Activated CD8-positive, alpha-beta memory T cell treated with anti-CD3 and anti-CD28 coated beads for 1 hour (primary cell): ENCODE results near the gene FUT8.
"Not testable (repeated sequence)": the region's sequence is repeated elsewhere in the genome, so short reads cannot be mapped to it uniquely, and the experiment has no call there.

Experiments
- DNase-seq, 2 donors: peaks; one replicate each; pipeline ENCODE4 v3.0.0-alpha.2; 2020; ENCODE audit warnings: low read depth in 1 of 2; ENCODE audit errors: extremely low read depth in 1 of 2

Gene FUT8

DNA sequence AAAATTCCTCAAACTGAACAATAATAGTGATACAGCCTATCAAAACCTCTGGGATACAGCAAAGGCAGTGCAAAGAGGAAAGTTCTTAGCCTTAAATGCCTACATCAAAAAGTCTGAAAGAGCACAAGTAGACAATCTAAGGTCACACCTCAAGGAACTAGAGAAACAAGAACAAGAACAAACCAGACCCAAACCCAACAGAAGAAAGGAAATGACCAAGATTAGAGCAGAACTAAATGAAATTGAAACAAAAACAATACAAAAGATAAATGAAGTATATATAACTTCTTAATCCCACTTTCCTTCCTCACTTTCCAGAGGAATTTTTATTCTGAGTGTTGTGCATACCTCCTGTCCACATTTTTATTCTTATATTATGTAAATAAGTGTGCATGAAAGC is 192.0 kb downstream of the FUT8 start:
- no peak for DNase-seq

DNA sequence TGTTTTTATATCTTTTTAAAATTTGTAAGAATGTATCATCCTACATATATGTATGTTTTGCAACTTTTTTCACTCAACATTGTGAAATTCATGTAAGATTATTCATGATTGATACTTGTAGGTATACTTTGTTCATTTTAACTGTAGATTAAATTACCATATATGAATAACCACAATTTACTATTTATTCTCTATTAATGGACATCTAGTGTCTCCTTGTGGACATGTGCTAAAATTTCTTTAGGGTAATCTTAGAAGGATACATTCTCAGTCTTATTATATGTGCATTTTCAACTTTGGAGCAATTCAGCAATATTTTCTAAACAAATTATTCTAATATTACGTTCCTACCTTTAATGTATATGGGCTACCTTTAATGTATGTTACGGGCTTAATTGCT is 192.4 kb downstream of the FUT8 start:
- no peak for DNase-seq

DNA sequence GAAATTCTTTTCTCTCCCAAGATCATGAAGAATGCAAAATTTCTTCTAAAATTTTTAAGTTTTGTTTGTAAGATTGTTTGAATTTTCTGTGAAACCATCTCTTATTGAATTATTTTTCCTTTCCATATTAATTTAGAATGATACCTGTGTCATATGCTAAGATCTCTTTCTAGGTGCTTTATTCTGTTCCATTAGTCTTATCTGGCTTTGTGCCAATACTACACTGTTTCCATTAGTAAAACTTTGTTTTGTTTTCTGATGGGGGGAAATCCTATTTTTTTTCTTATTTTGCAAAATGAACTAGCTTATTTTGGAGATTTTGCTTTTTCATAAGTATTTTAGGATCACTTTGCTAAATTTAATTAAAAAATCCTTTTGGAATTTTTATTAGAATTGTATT is 193.9 kb downstream of the FUT8 start:
- no peak for DNase-seq

DNA sequence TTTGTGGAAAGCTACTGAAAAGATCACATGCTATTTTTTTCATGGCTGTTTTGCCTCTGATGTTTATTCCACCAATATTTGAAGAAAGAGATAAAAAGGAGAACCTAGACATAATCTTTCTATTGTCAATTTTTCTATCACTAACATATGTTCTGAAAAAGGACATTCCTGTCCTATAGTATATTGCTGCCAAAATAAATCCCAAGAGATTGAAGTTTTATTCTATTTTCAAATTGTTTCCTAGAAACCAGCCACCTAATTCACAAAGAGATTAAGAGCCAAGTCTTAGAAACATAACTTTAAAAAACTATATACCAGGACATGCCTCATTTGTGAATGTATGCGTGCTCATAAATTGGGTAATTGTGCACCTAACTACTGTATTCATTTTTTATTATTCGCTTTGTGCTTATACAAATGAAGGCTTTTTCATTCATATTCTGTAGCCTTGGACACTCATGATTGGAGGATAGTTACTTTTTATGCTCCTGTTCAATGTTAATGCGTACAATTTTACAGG is 200.7 kb downstream of the FUT8 start:
- no peak for DNase-seq

DNA sequence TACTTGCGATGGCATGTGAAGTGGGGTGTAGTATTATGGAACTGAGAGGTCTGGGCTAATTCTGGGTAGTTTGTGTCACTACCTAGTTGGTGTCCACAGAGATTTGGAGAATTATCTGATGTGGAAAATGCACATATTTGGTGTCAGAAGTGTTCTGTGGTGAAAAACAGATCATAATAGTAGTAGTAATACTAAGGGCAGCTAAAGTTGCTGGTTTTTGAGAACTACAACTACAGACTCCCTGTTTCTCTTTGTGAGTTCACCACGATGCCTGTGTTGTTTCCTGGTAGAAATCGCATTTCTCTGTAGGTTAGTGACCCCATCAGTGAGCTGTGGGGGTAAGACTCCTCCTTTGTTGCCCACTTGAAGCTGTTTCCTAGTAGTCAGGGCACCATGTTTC is 206.5 kb downstream of the FUT8 start:
- no peak for DNase-seq

DNA sequence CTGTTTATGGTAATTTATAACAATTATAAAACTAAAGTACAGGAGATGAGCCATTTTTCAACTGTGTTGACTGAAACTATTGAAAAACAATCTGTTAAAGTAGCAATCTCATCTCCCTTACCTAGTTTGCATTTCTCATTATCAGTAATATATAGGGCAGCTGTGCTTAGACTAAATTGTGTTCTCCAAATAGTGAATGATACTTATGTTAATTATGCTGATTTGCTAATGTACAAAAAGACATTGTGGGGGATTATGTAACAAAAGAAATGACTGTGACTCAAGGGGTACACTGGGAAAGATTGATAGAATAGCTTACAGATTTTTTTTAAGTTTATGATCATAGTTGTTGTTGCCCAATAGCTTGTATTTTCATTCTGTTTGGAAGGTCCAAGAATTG is 207.7 kb downstream of the FUT8 start:
- no peak for DNase-seq

DNA sequence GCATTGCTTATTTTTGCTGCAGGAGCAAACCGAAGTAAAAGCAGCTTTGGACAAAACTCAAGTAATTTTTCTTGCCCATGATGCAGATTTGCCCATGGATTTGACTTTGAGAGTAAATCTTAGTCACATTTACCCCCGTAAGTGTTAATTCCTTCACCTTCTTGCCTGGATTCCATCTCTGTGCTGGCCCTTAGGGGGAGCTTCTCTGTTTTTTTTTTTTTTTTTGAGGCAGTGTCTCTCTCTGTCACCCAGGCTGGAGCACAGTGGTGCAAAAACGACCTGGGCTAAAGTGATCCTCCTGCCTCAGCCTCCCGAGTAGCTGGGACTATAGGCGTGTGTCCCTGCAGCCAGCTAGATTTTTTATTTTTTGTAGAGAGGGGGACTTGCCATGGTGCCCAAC is 210.2 kb downstream of the FUT8 start:
- no peak for DNase-seq

DNA sequence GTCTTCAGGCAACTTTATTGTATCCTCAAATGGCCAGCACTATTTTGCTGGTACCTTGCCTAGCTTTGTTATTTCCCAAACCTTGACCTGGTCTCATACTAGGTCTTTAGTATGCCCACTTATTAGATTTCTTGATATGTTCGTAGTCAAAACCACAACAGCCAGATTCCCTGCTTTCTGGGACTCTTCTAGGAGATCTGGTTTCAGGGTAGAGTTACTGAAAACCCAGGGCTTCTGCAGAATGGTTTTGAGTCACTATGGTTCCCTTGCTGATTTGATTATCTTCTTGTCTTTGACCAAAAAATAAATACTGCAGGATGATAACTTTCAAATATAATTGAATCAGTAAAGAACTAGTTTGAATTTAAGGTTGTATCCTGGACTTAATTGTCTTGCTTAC is 211.2 kb downstream of the FUT8 start:
- DNase-seq = no peak

DNA sequence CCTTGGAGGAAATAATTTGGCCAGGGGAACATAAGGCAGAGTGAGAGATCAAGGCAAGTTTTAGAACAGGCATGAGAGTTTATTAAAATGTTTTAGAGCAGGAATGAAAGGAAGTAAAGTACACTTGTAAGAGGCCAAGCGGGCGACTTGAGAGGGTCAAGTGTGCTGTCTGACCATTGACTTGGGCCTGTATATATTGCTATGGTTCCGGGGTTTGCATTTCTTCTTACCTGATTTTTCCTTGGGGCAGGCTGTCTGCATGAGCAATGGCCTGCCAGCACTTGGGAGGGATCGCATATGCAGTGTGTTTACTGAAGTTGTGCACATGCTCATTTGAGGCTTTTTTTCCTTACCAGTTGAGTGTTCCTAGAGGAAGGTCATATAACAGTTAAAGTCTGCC is 214.8 kb downstream of the FUT8 start:
- no peak for DNase-seq

DNA sequence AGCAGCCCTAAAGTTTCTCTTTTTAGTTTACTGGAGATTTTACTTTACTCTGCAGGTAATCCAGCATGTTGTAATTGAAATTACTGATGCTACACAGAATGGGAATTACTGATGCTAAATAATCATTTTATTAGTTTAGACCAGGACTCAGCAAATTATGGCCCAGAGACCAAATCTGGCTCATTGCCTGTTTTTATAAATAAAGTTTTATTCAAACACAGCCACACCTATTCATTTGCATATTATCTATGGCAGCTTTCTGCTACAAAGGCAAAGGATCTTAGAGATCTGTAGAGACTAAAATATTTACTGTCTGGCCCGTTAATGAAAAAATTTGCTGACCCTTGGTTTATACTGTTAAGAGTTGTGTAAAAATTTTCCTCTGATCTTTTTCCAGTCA is 216.1 kb downstream of the FUT8 start:
- no peak for DNase-seq

DNA sequence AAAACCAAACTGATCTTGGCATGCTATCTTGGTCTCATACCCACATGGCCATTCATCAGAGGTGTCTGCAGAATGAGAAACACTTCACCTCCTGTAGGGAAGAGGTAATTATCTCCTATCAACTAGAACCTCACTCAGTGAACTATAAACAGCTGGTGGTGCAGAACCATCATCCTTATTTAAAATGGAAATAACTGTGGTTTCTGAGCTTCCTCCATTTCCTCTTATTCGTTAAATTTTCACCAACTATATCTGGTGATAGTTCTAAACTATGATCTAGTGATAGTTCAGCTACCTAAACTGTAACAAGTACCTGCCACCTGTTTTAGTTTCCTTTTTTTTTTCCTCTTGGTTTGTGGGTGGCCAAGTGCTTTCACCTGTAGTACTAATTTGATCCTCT is 218.5 kb downstream of the FUT8 start:
- DNase-seq = no peak

DNA sequence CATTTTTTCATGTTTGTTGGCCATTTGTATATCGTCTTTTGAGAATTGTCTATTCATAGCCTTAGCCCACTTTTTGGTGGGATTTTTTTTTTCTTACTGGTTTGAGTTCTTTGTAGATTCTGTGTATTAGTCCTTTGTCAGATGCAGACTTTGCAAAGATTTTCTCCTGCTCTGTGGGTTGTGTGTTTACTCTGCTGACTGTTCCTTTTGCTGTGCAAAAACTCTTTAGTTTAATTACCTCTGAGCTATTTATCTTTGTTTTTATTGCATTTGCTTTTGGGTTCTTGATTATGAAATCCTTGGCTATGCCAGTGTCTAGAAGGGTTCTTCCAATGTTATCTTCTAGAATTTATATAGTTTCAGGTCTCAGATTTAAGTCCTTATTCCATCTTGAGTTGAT is 220.0 kb downstream of the FUT8 start:
- DNase-seq = no peak

DNA sequence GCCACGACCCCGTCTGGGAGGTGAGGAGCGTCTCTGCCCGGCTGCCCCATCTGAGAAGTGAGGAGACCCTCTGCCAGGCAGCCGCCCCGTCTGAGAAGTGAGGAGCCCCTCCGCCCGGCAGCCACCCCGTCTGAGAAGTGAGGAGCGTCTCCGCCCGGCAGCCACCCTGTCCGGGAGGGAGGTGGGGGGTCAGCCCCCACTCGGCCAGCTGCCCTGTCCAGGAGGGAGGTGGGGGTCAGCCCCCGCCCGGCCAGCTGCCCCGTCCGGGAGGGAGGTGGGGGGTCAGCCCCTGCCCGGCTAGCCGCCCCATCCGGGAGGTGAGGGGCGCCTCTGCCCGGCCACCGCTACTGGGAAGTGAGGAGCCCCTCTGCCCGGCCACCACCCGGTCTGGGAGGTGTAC is 221.1 kb downstream of the FUT8 start:
- not testable (repeated sequence) for DNase-seq

DNA sequence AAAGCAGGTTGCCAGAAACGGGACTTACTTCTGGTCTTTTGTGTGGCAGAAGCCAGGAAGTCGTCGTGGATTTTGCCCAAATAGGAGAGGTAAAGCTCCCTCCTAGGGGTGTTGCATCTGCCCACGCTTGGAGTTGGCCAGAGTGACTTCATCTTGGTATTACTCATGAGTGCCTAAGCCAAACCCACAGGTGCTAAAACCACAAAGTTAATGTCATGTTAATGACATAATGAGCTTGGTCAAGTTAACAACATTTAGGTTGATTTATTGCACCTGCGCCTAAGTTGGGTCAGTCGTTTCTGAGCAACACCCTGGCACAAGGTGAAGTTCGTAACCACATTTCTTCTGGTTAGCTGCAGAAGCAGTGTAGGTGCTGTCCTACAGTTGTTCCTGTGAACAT is 225.2 kb downstream of the FUT8 start:
- no peak for DNase-seq

DNA sequence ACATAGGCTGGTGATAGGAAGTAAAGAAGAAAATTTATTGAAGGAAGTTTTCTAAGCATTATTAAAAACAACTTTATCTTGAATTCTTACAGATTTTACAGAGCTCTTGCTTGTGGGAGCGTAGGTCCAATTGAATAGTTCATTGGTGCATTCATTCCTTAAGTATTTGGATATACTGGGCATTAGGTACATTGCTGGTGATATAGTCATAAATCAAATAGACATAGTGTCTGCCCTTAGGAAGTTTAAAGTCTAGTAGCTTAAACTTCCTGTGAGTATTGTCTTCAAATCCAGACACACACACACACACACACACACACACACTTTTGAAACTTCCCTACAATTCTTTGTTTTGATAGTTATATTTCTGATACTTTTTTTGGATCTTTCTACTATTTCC is 226.7 kb downstream of the FUT8 start:
- no peak for DNase-seq

DNA sequence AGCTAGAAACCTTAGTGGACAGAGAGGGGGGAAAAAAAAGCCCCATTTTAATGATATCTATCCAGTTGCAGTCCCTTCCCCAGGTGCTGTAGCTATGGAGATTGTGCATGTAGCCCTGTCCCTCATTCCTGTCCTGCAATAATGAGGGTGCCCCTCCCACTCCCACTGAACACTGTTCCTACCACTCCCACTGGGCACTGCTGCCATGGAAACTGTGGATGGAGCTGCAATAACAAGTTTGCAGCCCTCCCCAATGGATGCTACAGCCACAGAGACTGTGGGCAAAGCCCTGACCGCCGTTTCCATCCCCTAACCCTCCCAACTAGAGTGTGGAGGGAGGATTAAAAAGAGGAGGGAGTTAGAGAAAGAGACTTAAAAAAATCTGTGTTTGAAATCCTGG is 238.3 kb downstream of the FUT8 start:
- DNase-seq = no peak

DNA sequence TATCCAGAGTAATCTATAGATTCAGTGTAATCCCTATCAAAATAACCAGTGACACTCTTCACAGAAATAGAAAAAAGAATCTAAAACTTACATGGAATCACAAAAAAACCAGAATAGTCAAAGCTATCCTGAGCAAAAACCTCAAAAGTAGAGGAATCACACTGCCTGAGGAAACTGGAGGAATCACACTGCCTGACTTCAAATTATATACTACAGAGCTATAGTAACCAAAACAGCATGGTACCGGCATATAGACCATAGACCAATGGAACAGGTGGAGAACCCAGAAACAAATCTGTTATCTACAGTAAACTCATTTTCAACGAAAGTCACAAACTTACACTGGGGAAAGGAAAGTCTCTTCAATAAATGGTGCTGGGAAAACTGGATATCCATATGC is 244.0 kb downstream of the FUT8 start:
- no peak for DNase-seq

DNA sequence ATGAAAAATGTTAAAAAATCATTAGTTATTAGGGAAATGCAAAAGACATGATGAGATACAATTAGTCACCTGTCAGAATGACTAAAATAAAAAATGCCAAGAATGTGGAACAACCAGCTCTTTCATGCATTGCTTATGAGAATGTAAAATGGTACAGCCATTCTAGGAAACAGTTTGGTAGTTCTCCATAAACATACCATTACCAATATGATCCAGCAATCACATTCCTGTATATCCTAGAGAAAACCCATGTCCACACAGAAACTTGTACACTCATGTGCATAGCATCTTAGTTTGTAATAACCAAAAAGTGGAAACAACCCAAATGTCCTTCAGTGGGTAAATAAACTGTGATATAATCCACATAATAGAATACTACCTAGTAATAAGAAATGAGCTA is 245.7 kb downstream of the FUT8 start:
- DNase-seq = no peak

DNA sequence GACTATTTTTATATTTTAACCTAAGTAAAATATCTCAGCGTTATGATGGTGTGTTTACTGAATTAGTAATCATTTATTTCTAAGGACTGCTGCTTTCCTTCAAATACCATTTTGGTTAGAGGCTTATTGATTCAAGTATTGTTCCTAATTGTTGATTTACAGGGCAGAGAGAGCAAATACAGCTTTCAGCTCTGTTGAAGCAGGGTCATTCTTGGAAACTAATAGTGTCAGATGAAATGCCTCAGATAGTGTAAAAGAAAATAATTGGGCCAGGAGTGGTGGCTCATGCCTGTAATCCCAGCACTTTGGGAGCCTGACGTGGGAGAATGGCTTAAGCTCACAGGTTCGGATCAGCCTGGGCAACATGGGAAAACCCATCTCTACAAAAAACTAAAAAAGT is 249.3 kb downstream of the FUT8 start:
- DNase-seq = no peak

DNA sequence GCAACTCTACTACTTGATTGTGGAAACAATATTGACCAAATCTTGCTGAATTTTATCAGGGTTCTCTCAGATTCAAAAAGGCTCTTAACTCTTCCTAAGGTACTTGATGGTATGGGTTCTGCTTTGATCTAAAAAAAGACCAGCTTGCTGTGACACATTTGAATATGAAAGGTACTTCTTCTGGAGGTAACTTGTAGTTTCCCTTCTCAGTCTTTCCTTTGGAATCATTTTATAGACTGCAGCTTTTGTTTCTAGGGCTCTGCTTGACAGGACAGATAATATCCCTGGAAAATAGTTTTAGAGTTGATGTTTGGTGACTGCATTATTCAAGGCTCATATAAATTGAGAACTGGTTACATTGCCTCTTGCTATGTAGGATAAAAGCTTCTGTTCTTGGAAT is 251.9 kb downstream of the FUT8 start:
- no peak for DNase-seq

DNA sequence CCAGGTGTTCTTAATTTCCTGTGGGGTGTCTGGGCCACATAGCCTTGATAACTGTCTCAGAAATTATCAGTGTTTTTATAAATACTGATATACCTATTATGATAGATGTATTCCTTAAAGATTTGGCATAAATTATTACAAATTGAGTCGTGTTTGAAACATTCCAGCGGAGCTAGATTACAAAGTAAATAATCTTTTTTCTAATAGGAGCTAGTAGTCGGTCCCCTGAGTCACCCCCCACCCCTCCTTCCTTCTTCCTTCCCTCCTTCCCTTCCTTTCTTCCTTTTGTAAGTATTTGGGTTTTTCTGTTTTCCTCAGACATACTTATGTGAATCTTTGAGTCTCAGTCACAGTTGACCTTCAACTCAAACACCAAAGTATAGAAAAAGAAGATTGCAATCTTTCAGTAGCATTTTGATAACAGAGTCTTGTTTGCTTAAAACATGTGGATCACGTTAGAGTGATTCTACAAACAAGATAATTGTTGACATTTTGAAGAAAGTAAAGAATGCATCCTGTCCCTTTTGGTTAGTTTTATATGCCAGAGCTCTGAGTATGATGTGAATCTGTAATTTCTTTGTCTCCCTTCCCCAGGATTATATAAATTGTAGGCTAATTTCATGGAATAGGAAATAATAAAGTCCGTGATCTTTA is 264.0 kb downstream of the FUT8 start:
- DNase-seq = no peak

DNA sequence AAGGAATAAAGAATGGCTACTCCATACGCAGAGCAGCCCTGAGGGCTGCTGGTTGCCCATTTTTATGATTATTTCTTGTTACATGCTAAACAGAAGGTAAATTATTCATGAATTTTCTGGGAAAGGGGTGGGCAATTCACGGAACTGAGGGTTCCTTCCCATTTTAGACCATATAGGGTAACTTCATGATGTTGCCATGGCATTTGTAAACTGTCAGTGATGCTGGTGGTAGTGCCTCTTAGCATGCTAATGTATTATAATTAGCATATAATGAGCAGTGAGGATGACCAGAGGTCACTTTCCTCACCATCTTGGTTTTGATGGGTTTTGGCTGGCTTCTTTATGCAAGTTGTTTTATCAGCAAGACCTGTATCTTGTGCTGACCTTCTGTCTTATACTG is 273.0 kb downstream of the FUT8 start:
- no peak for DNase-seq

DNA sequence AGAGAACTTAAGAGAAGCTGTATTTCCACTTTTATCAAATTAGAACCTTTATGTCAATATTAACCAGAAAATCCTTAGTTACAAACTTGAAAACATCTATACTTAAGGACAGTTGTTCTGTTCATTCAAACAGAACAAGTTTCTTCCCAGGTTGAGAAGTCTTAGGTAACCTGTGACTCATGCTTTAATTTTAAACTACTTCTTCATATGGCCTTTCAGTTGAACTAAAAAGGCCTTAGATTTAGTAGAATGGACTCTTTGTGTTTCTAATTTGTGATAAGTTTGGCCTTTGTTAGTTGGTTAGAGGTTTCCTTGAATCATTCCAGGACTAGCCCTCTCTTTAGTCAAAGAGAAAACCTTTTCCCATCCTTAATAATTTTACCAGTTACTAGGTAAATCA is 274.2 kb downstream of the FUT8 start:
- no peak for DNase-seq
